H9 (cell line): Measurements from ENCODE around the gene TADA2B. TPM values are rescaled to one million over a fixed set of nuclear protein-coding genes. Genes with fewer than 3 reads are reported as not detected.

ENCODE experiments used
- DNase-seq: peaks from one replicate; pipeline ENCODE4 v3.0.0-alpha.2; 2017
- H2AFZ ChIP-seq: one replicate; pipeline ENCODE4 v1.6.1; 2013; ENCODE audit warnings: mild to moderate bottlenecking, low read length, control low read depth, moderate library complexity
- H2AK5ac ChIP-seq: 2 replicates; pipeline ENCODE4 v1.6.1; 2013; ENCODE audit warnings: low read length, control low read depth, mixed read lengths; ENCODE audit not compliant: insufficient read length
- H2BK120ac ChIP-seq: one replicate; pipeline ENCODE4 v1.6.1; 2013; ENCODE audit warnings: low read depth, mild to moderate bottlenecking, low read length, control low read depth, inconsistent platforms; ENCODE audit not compliant: poor library complexity, severe bottlenecking
- H2BK12ac ChIP-seq: 2 replicates; pipeline ENCODE4 v1.6.1; 2013; ENCODE audit warnings: low read length, control low read depth, mixed read lengths, low read depth; ENCODE audit not compliant: insufficient read length
- H2BK15ac ChIP-seq: 2 replicates; pipeline ENCODE4 v1.6.1; 2013; ENCODE audit warnings: low read depth, low read length, control low read depth
- H2BK20ac ChIP-seq: one replicate; pipeline ENCODE4 v1.6.1; 2013; ENCODE audit warnings: low read depth, mild to moderate bottlenecking, low read length, control low read depth, inconsistent platforms; ENCODE audit not compliant: poor library complexity, severe bottlenecking
- H2BK5ac ChIP-seq: 2 replicates; pipeline ENCODE4 v1.6.1; 2013; ENCODE audit warnings: low read length, control low read depth, mixed read lengths; ENCODE audit not compliant: insufficient read length
- H3K14ac ChIP-seq: 2 replicates; pipeline ENCODE4 v1.6.1; 2013; ENCODE audit warnings: low read length, control low read depth; ENCODE audit not compliant: insufficient read depth
- H3K18ac ChIP-seq: 2 replicates; pipeline ENCODE4 v1.6.1; 2013; ENCODE audit warnings: low read depth, mild to moderate bottlenecking, mixed read lengths, low read length, control low read depth; ENCODE audit not compliant: insufficient read length
- H3K23ac ChIP-seq: 2 replicates; pipeline ENCODE4 v1.6.1; 2013; ENCODE audit warnings: low read length, control low read depth, mixed read lengths, low read depth; ENCODE audit not compliant: insufficient read length
- H3K23me2 ChIP-seq: 2 replicates; pipeline ENCODE4 v1.6.1; 2013; ENCODE audit warnings: low read depth, mild to moderate bottlenecking, mixed read lengths, low read length, control low read depth; ENCODE audit not compliant: insufficient read length, poor library complexity, severe bottlenecking
- H3K27ac ChIP-seq: 2 replicates; pipeline ENCODE4 v1.5.1; 2013; ENCODE audit warnings: low read length, control low read depth, mixed read lengths, low read depth; ENCODE audit not compliant: insufficient read length
- H3K27me3 ChIP-seq: 2 replicates; pipeline ENCODE4 v1.6.1; 2013; ENCODE audit warnings: low read length, control low read depth, inconsistent platforms; ENCODE audit not compliant: insufficient read depth
- H3K4ac ChIP-seq: 2 replicates; pipeline ENCODE4 v1.6.1; 2013; ENCODE audit warnings: low read depth, mild to moderate bottlenecking, control low read depth, inconsistent platforms, low read length, moderate library complexity
- H3K4me1 ChIP-seq: 2 replicates; pipeline ENCODE4 v1.6.1; 2013; ENCODE audit warnings: low read length, control low read depth, inconsistent platforms; ENCODE audit not compliant: insufficient read depth
- H3K4me2 ChIP-seq: 2 replicates; pipeline ENCODE4 v1.6.1; 2013; ENCODE audit warnings: low read length, control low read depth, mixed read lengths; ENCODE audit not compliant: insufficient read length, insufficient read depth
- H3K56ac ChIP-seq: 2 replicates; pipeline ENCODE4 v1.6.1; 2013; ENCODE audit warnings: low read depth, mild to moderate bottlenecking, mixed read lengths, low read length, control low read depth; ENCODE audit not compliant: insufficient read length
- H3K79me1 ChIP-seq: 2 replicates; pipeline ENCODE4 v1.6.1; 2013; ENCODE audit warnings: low read depth, mild to moderate bottlenecking, moderate library complexity, low read length, control low read depth, inconsistent platforms; ENCODE audit not compliant: insufficient read depth, poor library complexity, severe bottlenecking
- H3K79me2 ChIP-seq: 2 replicates; pipeline ENCODE4 v1.6.1; 2013; ENCODE audit warnings: low read length, control low read depth, inconsistent platforms; ENCODE audit not compliant: insufficient read depth
- H3K9ac ChIP-seq: 2 replicates; pipeline ENCODE4 v1.6.1; 2013; ENCODE audit warnings: low read length, control low read depth, mixed read lengths; ENCODE audit not compliant: insufficient read length; ENCODE audit errors: extremely low read depth
- H3K9me3 ChIP-seq: one replicate; pipeline ENCODE4 v1.6.1; 2013; ENCODE audit warnings: low read depth, low read length, inconsistent platforms; ENCODE audit not compliant: control insufficient read depth
- H3T11ph ChIP-seq: one replicate; pipeline ENCODE4 v1.6.1; 2013; ENCODE audit warnings: mild to moderate bottlenecking, low read length, control low read depth, inconsistent platforms
- H4K20me1 ChIP-seq: one replicate; pipeline ENCODE4 v1.6.1; 2013; ENCODE audit not compliant: control insufficient read depth, insufficient read length, insufficient read depth
- H4K5ac ChIP-seq: 2 replicates; pipeline ENCODE4 v1.6.1; 2013; ENCODE audit warnings: low read depth, mild to moderate bottlenecking, mixed read lengths, low read length, control low read depth; ENCODE audit not compliant: insufficient read length
- H4K8ac ChIP-seq: replicated peaks from 2 replicates; pipeline ENCODE4 v1.6.1; 2013; ENCODE audit warnings: low read length, control low read depth, mixed read lengths, low read depth; ENCODE audit not compliant: insufficient read length
- H4K91ac ChIP-seq: 2 replicates; pipeline ENCODE4 v1.6.1; 2013; ENCODE audit warnings: low read depth, mild to moderate bottlenecking, moderate library complexity, mixed read lengths, low read length, control low read depth; ENCODE audit not compliant: insufficient read length
- H3K27ac Mint-ChIP-seq, 3 experiments: 2 replicates in 2 of 3; 3 replicates in 1 of 3; pipeline ENCODE4 v1.8.0; 2020 to 2021; ENCODE audit warnings: mixed read lengths in 3 of 3, mild to moderate bottlenecking in 1 of 3, moderate library complexity in 1 of 3
- H3K27me3 Mint-ChIP-seq: 2 replicates; pipeline ENCODE4 v1.8.0; 2021; ENCODE audit warnings: low read depth, mild to moderate bottlenecking, moderate library complexity, mixed read lengths
- H3K36me3 Mint-ChIP-seq, 3 experiments: 2 replicates in 2 of 3; 3 replicates in 1 of 3; pipeline ENCODE4 v1.8.0; 2020 to 2021; ENCODE audit warnings: low read depth in 3 of 3, mixed read lengths in 3 of 3; ENCODE audit not compliant: insufficient read depth in 1 of 3
- H3K4me1 Mint-ChIP-seq, 2 experiments: 2 replicates each; pipeline ENCODE4 v1.8.0; 2020; ENCODE audit warnings: mixed read lengths in 2 of 2
- H3K4me3 Mint-ChIP-seq, 2 experiments: 2 replicates in 1 of 2; 3 replicates in 1 of 2; pipeline ENCODE4 v1.8.0; 2020 to 2021; ENCODE audit warnings: mild to moderate bottlenecking in 2 of 2, mixed read lengths in 2 of 2, moderate library complexity in 1 of 2
- H3K9me3 Mint-ChIP-seq, 2 experiments: 2 replicates in 1 of 2; 3 replicates in 1 of 2; pipeline ENCODE4 v1.8.0; 2020; ENCODE audit warnings: mild to moderate bottlenecking in 2 of 2, mixed read lengths in 2 of 2, moderate library complexity in 1 of 2
- WGBS: extraction: QIAGEN DNeasy Blood & Tissue Kit; methylation state at CpG from one replicate; pipeline ENCODE4 v1.1.7; 2013; ENCODE audit warnings: missing lambda C conversion rate, low lambda C conversion rate, mixed read lengths; ENCODE audit not compliant: insufficient read length; ENCODE audit errors: extremely low coverage; 5-methylcytosine and 5-hydroxymethylcytosine counted together
- total RNA-seq: library from RNA; stranded (reverse); gene quantifications from 2 replicates; pipeline ENCODE4 v1.2.1, GENCODE V29; 2021
- TF ChIP-seq, protein P1 (sequence below): fragments of 200-600 bp; sonication (generic); conservative IDR thresholded peaks from 3 replicates; pipeline ENCODE4 v1.8.0; 2021; ENCODE audit warnings: antibody characterized with exemption, mild to moderate bottlenecking

Gene TADA2B
- total RNA-seq, 1 experiment from 2014 or later = 14.0 TPM

GRCh38 chr4:7027284-7027683 lies 15.9 kb upstream of the TADA2B start:
- Histone ChIP-seq H3K79me1 (no peaks in the 10 kb centered on the region), H3K27ac (no peak overlapping the region), H2AFZ (no peak overlapping the region), H2AK5ac (no peak overlapping the region), H3K18ac (no peak overlapping the region), H4K91ac (no peak overlapping the region), H2BK120ac (no peak overlapping the region), H2BK12ac (no peak overlapping the region), H3K9ac (no peak overlapping the region), H3K14ac (no peak overlapping the region), H4K20me1 (no peaks in the 10 kb centered on the region), H2BK5ac (no peak overlapping the region), H3K79me2 (no peaks in the 10 kb centered on the region), H3T11ph (no peak overlapping the region), H3K4me2 (no peak overlapping the region), H3K23ac (no peak overlapping the region), H3K4ac (no peak overlapping the region), H2BK15ac (no peak overlapping the region), H2BK20ac (no peak overlapping the region), H3K9me3 (no peaks in the 10 kb centered on the region), H4K8ac (no peak overlapping the region), H4K5ac (no peak overlapping the region), H3K23me2 (no peaks in the 10 kb centered on the region), H3K56ac (no peak overlapping the region), H3K27me3 (no peaks in the 10 kb centered on the region), H3K4me1 (no peaks in the 10 kb centered on the region; the same call in 1 of the 2 replicates)
- DNase-seq = no peak
- peaks cover 0 to 13% of the 10 kb centered on the region in 2 experiments; a peak in 2 of 4 replicates for H3K4me1 Mint-ChIP-seq
- 100% methylated on average over 5 of the region's 7 CpGs for whole genome bisulfite sequencing
- peaks cover 28 to 69% (median 65%) of the 10 kb centered on the region in 3 experiments for H3K36me3 Mint-ChIP-seq
- H3K27ac Mint-ChIP-seq = no peak overlapping the region
- H3K27me3 Mint-ChIP-seq = no peaks in the 10 kb centered on the region
- H3K9me3 Mint-ChIP-seq = no peaks in the 10 kb centered on the region; a peak in 1 of 5 replicates
- no peak overlapping the region for H3K4me3 Mint-ChIP-seq
- TF ChIP-seq, protein P1, sequence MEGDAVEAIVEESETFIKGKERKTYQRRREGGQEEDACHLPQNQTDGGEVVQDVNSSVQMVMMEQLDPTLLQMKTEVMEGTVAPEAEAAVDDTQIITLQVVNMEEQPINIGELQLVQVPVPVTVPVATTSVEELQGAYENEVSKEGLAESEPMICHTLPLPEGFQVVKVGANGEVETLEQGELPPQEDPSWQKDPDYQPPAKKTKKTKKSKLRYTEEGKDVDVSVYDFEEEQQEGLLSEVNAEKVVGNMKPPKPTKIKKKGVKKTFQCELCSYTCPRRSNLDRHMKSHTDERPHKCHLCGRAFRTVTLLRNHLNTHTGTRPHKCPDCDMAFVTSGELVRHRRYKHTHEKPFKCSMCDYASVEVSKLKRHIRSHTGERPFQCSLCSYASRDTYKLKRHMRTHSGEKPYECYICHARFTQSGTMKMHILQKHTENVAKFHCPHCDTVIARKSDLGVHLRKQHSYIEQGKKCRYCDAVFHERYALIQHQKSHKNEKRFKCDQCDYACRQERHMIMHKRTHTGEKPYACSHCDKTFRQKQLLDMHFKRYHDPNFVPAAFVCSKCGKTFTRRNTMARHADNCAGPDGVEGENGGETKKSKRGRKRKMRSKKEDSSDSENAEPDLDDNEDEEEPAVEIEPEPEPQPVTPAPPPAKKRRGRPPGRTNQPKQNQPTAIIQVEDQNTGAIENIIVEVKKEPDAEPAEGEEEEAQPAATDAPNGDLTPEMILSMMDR = no peak
